Uterus (tissue), 4 donors: Measurements from ENCODE around the gene SH2B3. TPM values are rescaled to one million over a fixed set of nuclear protein-coding genes. Genes with fewer than 3 reads are reported as not detected.

Source experiments
- DNase-seq, 2 donors: peaks; one replicate each; pipeline ENCODE4 v3.0.0-alpha.2; 2019 to 2020
- H3K27ac ChIP-seq, 2 donors: fragments of 200-600 bp; sonication (generic); 1 replicate in 1 of 2; 2 replicates in 1 of 2; pipeline ENCODE4 v1.5.1; 2016 to 2018
- H3K27me3 ChIP-seq, 2 donors: fragments of 200-600 bp; sonication (generic); one replicate each; pipeline ENCODE4 v1.5.1; 2018 to 2019; ENCODE audit warnings: control low read depth in 1 of 2
- H3K36me3 ChIP-seq, 2 donors: fragments of 200-600 bp; sonication (generic); one replicate each; pipeline ENCODE4 v1.5.1; 2019; ENCODE audit warnings: control low read depth in 1 of 2
- H3K4me1 ChIP-seq, 2 donors: fragments of 200-600 bp; sonication (generic); one replicate each; pipeline ENCODE4 v1.5.1; 2018 to 2019; ENCODE audit warnings: control low read depth in 1 of 2
- H3K4me3 ChIP-seq, 2 donors: fragments of 200-600 bp; sonication (generic); 1 replicate in 1 of 2; 2 replicates in 1 of 2; pipeline ENCODE4 v1.5.1; 2018 to 2019; ENCODE audit warnings: mild to moderate bottlenecking in 1 of 2
- H3K9me3 ChIP-seq, 2 donors: fragments of 200-600 bp; sonication (generic); one replicate each; pipeline ENCODE4 v1.5.1; 2019; ENCODE audit warnings: control low read depth in 1 of 2
- CTCF ChIP-seq, 4 experiments: fragments of 200-600 bp in 2 of 4; fragments of 450-650 bp in 2 of 4; sonication (generic) in 2 of 4; IDR thresholded peaks; one replicate each; pipeline ENCODE4 v1.5.1; 2016 to 2019; ENCODE audit warnings: antibody characterized with exemption in 4 of 4, mild to moderate bottlenecking in 2 of 4, moderate library complexity in 1 of 4
- POLR2A ChIP-seq, 2 donors: fragments of 450-650 bp; IDR thresholded peaks; one replicate each; pipeline ENCODE4 v1.6.1; 2016; ENCODE audit warnings: antibody characterized with exemption in 2 of 2, mild to moderate bottlenecking in 1 of 2, moderate library complexity in 1 of 2
- intact Hi-C: fragments of 100-400 bp; cut with DNase I; formaldehyde crosslinking; loops from one replicate; pipeline ENCODE4 v1.15.1; 2023; ENCODE audit warnings: low total_unique reads
- total RNA-seq, 4 donors: library from RNA; depleted of rRNA in 3 of 4; stranded (reverse); fragments of >200 nt in 3 of 4; gene quantifications; one replicate each; pipeline versions ENCODE4 v1.1.0 to v1.2.4, GENCODE V29; 2014 to 2023
- donor health status: DM: yes; HTN: yes; CAD: no.

The SH2B3 gene
- total RNA-seq, 4 donors from 2014 or later = 11.8 to 31.3 (median 21.8) TPM

- Histone ChIP-seq H3K36me3 (no peaks in the 10 kb centered on the region), H3K9me3 (no peaks in the 10 kb centered on the region), H3K27ac (peak overlapping the region in 1 of 2 donors; percentile 90), H3K27me3 (no peaks in the 10 kb centered on the region), H3K4me1 (peaks cover 0 to 20% of the 10 kb centered on the region in 2 donors), H3K4me3 (no peak overlapping the region)
- intact Hi-C loops = no loop called here
- TF ChIP-seq POLR2A (IDR thresholded peaks at IDR 0.05) = no peak
- TF ChIP-seq CTCF (IDR thresholded peaks at IDR 0.05) = no peak
- no peak for DNase-seq
These were observed 21.8 kb downstream of the SH2B3 start for GRCh38 chr12:111427417-111428074.

GRCh38 chr12:111428081-111428727 is 22.5 kb downstream of the SH2B3 start:
- Histone ChIP-seq H3K4me1 (peaks cover 3 to 21% of the 10 kb centered on the region in 2 donors), H3K27me3 (no peaks in the 10 kb centered on the region), H3K9me3 (no peaks in the 10 kb centered on the region), H3K36me3 (no peaks in the 10 kb centered on the region), H3K27ac (peak overlapping the region; percentile 74 to 90), H3K4me3 (no peak overlapping the region)
- intact Hi-C loops = no loop called here
- TF ChIP-seq POLR2A (IDR thresholded peaks at IDR 0.05) = no peak
- TF ChIP-seq CTCF (IDR thresholded peaks at IDR 0.05) = no peak
- DNase-seq = no peak

DNA sequence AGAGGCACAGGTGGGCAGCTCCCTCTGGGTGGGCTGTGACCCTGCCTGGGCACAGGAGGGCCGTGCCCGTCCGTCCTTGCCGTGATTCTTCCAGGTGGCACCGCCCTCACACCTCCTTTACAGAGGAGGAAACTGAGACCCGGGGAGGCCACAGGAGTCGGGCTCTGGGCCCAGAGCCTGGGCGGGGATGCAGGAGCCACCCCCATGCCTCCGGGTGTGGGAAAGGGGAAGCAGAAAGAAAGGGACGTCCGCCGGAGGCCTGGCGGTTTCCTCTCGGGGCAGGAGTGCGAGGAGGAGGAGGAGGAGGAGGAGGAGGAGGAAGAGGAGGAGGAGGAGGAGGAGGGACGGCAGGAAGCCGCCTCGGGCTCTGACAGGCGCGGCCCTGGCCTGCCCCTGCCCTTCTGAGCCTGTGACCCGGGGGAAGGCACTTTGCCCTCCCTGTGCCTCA is 23.0 kb downstream of the SH2B3 start:
- H3K9me3 ChIP-seq = no peaks in the 10 kb centered on the region
- no peak for TF ChIP-seq POLR2A (IDR thresholded peaks at IDR 0.05)
- TF ChIP-seq CTCF (IDR thresholded peaks at IDR 0.05) = no peak
- H3K27me3 ChIP-seq = no peaks in the 10 kb centered on the region
- intact Hi-C loops = no loop called here
- no peak overlapping the region for H3K4me3 ChIP-seq
- peaks cover 3 to 21% of the 10 kb centered on the region in 2 donors for H3K4me1 ChIP-seq
- DNase-seq = no peak
- H3K27ac ChIP-seq = peak overlapping the region; percentile 74 to 90
- H3K36me3 ChIP-seq = no peaks in the 10 kb centered on the region

DNA sequence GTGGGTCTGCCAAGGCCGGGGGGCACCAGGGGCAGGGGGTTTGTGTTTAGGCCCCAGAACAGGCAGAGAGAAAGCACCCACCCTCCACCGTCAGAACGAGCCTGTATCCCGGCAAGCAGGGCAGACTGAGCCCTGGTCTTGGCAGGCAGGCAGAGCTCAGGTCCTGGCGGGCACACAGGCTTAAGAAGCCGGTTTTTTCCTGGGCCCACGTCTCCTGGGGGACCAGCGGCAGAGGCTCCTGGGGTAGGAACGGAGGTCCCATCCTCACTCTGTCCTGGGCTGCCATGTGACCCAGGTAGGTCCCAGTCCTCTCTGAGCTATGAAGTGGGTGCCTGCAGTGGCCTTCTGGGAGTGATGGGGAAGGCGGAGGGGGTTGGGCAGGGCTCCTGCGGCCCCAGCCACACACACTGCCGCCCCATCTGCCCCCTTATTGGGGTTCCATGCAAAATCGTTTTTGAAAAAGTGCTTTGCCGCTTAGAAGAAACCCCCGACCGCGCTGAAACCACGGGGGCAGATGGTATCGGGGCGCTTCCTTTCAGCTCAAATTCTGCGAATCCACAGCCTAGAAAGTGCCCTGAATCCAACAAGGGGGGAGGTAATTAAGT is 24.2 kb downstream of the SH2B3 start:
- peaks cover 3 to 29% of the 10 kb centered on the region in 2 donors for H3K4me1 ChIP-seq
- H3K4me3 ChIP-seq = no peak overlapping the region
- intact Hi-C loops = no loop called here
- H3K9me3 ChIP-seq = no peaks in the 10 kb centered on the region
- DNase-seq = no peak
- no peaks in the 10 kb centered on the region for H3K27me3 ChIP-seq
- no peaks in the 10 kb centered on the region for H3K36me3 ChIP-seq
- TF ChIP-seq POLR2A (IDR thresholded peaks at IDR 0.05) (no peak), CTCF (IDR thresholded peaks at IDR 0.05) (no peak)
- peak overlapping the region; percentile 74 to 90 for H3K27ac ChIP-seq
